Inferior parietal cortex (tissue), 1 donor: Measurements from ENCODE around the gene TTC36.
"Not testable (repeated sequence)": the region's sequence is repeated elsewhere in the genome, so short reads cannot be mapped to it uniquely, and the experiment has no call there.

Source experiments
- DNase-seq: peaks from one replicate; pipeline ENCODE4 v3.0.0-alpha.2; 2016; ENCODE audit errors: extremely low spot score

The TTC36 gene, protein sequence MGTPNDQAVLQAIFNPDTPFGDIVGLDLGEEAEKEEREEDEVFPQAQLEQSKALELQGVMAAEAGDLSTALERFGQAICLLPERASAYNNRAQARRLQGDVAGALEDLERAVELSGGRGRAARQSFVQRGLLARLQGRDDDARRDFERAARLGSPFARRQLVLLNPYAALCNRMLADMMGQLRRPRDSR

GRCh38 chr11:118527109-118527508, at the start of gene TTC36:
Gene TTC36, plus strand, starts transcription at chr11:118527474. Its CDS starts 21 bp downstream, at chr11:118527495.
- no peak for DNase-seq

DNA sequence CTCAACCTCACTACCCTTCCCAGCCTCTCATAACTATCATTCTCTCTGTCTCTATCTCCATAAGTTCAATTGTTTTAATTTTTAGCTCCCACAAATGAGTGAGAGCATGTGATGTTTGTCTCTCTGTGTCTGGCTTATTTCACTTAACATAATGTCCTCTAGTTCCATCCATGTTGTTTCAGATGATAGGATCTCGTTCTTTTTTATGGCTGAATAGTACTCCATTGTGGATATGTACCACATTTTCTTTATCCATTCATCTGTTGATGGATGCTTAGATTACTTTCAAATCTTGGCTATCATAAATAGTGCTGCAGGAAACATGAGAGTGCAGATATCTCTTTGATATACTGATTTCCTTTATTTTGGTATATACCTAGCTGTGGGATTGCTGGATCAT, 46.0 kb upstream of the TTC36 start:
- not testable (repeated sequence) for DNase-seq

GRCh38 chr11:118484405-118484804, 42.9 kb upstream of the TTC36 start:
- DNase-seq: no peak

GRCh38 chr11:118485273-118485672, 42.0 kb upstream of the TTC36 start:
- no peak for DNase-seq

- DNase-seq: peak; percentile 82
Measured at GRCh38 chr11:118488480-118489109, 38.7 kb upstream of the TTC36 start.

- DNase-seq: no peak
Measured at GRCh38 chr11:118491041-118491440, 36.2 kb upstream of the TTC36 start.

DNA sequence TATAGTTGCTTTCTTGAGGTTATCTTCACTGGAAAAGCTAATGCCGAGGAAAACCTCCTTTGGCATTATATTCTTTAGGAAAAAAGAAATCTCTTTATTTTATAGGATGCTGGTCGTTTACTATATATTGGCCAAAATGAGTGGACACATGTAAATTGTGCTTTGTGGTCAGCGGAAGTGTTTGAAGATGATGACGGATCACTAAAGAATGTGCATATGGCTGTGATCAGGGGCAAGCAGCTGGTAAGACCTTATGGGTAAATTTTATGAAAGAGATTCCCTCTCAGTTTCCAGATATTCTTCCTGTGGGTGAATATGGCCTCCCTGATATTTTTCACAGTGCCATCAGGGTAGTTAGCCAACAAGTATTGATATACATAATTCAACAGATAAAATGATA, 29.4 kb upstream of the TTC36 start:
- DNase-seq: no peak

DNA sequence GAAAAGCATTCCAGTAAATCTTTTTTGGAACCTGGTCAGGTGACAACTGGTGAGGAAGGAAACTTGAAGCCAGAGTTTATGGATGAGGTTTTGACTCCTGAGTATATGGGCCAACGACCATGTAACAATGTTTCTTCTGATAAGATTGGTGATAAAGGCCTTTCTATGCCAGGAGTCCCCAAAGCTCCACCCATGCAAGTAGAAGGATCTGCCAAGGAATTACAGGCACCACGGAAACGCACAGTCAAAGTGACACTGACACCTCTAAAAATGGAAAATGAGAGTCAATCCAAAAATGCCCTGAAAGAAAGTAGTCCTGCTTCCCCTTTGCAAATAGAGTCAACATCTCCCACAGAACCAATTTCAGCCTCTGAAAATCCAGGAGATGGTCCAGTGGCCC, 24.1 kb upstream of the TTC36 start:
- DNase-seq: no peak

DNA sequence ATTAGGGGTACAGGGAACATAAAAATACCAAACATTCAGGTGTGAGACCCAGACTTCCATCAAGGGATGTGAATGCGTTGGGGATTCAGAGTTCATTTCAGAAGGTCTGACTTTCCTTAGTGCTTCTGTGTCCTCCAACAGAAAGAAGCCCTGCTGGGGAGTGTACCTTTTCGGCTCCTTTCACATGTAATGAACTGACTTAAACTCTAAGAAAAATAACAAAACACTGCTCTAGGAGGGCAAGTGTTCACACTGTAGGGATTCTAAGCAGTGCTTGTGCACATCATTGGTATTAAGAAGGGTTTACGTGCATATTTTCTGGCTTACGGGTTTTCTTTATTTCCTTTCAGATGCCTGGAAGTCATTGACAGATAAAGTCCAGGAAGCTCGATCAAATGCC, 15.7 kb upstream of the TTC36 start:
- DNase-seq: no peak

DNA sequence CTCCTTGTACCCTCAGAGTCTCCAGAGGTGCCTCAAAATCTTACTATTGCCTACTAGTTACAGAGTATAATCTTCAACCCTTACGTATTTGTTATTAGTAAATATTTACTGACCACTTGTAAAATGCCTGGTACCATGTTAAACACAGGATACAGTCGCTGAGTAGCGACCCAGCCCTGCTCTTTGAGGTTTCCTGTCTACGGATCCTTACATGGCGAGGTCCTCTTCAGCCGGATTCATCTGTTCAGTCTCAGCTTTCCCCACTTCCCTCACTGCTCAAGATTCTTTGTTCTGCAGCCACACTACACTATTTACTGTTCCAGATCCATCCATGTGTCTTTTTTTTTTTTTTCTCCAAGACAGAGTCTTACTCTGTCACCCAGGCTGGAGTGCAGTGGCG, 13.2 kb upstream of the TTC36 start:
- no peak for DNase-seq

GRCh38 chr11:118519549-118519948, 7.7 kb upstream of the TTC36 start:
- DNase-seq: no peak

- no peak for DNase-seq
Measured at GRCh38 chr11:118521892-118522311, 5.4 kb upstream of the TTC36 start.

DNA sequence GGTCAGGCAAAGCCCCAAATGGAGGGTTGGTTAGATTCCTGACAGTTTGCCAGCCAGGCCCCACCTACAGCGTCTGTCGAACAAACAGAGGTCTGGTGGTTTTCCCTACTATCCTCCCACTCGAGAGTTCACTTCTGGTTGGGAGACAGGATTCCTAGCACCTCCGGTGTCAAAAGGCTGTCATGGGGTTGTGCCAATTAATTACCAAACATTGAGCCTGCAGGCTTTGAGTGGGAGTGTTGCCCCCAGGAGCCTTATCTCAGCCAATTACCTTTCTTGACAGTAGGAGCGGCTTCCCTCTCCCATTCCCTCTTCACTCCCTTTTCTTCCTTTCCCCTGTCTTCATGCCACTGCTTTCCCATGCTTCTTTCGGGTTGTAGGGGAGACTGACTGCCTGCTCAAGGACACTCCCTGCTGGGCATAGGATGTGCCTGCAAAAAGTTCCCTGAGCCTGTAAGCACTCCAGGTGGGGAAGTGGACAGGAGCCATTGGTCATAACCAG, 4.7 kb upstream of the TTC36 start:
- no peak for DNase-seq

GRCh38 chr11:118524356-118524755, 2.9 kb upstream of the TTC36 start:
- DNase-seq: no peak

GRCh38 chr11:118524757-118525470, 2.4 kb upstream of the TTC36 start:
- DNase-seq: no peak

- DNase-seq: no peak
Measured at GRCh38 chr11:118526688-118527087, 586 bp upstream of the TTC36 start.

- no peak for DNase-seq
Measured at GRCh38 chr11:118528511-118528910, 1.2 kb downstream of the TTC36 start.

DNA sequence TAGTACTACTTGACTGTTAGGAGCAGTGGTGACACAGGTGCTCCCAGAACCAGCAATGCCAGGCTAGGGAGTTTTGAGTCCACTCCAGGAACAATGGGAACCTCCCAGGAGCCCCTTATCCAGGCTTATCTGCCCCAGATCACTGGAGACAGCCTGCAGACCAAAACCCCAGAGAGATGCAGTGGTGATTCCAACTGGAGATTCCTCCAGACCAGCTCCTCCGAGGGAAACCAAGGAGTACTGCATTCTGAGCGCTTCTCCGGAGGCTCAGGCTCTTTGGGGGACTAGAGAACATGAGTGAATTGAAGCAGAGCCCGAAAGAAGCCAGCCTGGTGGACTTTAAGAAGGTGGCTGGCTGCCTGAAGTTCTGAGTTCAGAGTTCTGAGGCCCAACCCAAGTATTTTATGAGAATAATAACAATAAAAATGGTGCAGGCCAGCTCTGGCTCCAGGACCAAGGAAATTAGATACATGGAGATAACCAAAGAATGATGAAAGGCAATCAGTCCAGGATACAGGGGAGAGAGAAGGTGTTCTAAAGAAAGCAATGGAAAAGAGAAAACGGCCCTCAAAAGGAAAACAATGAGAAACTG, 2.4 kb downstream of the TTC36 start:
- no peak for DNase-seq

GRCh38 chr11:118530180-118530682, 3.0 kb downstream of the TTC36 start:
- DNase-seq: peak; percentile 9

GRCh38 chr11:118530683-118531596, 3.7 kb downstream of the TTC36 start, which contains the start of gene TMEM25:
Gene TMEM25, plus strand, starts transcription at chr11:118531192. Its CDS starts 610 bp downstream, at chr11:118531802.
- DNase-seq: peak; percentile 56

DNA sequence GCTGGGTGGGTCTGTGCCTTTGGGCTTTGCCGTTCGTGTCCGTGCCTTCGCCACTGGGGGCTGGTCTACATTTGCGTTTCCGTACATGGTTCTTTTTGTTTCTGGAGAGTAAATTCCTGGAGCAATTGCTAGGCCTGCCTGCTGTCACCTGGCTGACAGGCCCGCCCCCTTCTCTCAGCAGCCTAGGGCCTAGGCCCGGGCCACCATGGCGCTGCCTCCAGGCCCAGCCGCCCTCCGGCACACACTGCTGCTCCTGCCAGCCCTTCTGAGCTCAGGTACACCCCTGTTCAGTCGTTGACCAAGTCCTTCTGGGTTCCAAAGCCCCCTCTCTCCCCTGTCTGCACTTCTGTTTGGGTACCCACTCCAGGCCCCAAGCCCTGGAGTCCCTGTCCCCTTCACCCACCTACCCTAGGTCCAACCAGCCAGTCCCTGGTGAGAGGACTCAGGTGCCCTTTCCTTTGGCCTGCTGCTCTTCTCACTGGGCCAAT, 4.4 kb downstream of the TTC36 start:
- DNase-seq: no peak
